H1 (cell line): ENCODE measurements around the gene NOS1AP. TPM values are rescaled to one million over a fixed set of nuclear protein-coding genes. Genes with fewer than 3 reads are reported as not detected.

Experiments used
- CTCF ChIA-PET: fragments of 300-600 bp; sonication (Branson Sonifier 250); formaldehyde crosslinking; loops from one replicate; lab custom pipeline; 2021; ENCODE audit not compliant: partially characterized antibody; lab: Charles Lee
- POLR2A ChIA-PET: fragments of 300-600 bp; sonication (Branson Sonifier 250); formaldehyde crosslinking; loops from one replicate; lab custom pipeline; 2021; ENCODE audit warnings: inconsistent platforms; ENCODE audit not compliant: partially characterized antibody; lab: Charles Lee
- DNase-seq, 2 experiments: peaks; one replicate each; pipeline versions ENCODE4 v3.0.0 to v3.0.0-alpha.2; 2010 to 2022; ENCODE audit warnings: low spot score in 2 of 2, low read depth in 1 of 2, mixed read lengths in 1 of 2
- FAIRE-seq: peaks from 2 replicates; lab custom pipeline; 2011; peaks lifted over from hg19 to GRCh38; lab: Jason Lieb, UNC
- H2AFZ ChIP-seq: 2 replicates; pipeline ENCODE4 v1.8.1; 2012; ENCODE audit warnings: low read length, inconsistent platforms
- H2AK5ac ChIP-seq: 2 replicates; pipeline ENCODE4 v1.6.1; 2013; ENCODE audit warnings: low read depth, low read length
- H2BK120ac ChIP-seq: replicated peaks from 2 replicates; pipeline ENCODE3; 2013; ENCODE audit warnings: low read depth, low read length, inconsistent platforms
- H2BK12ac ChIP-seq: 2 replicates; pipeline ENCODE4 v1.6.1; 2013; ENCODE audit warnings: low read depth, low read length
- H2BK15ac ChIP-seq: 2 replicates; pipeline ENCODE4 v1.6.1; 2013; ENCODE audit warnings: low read length
- H2BK20ac ChIP-seq: 2 replicates; pipeline ENCODE4 v1.6.1; 2013; ENCODE audit warnings: low read length
- H2BK5ac ChIP-seq: 2 replicates; pipeline ENCODE4 v1.6.1; 2013; ENCODE audit warnings: low read depth, low read length
- H3K14ac ChIP-seq: 2 replicates; pipeline ENCODE4 v1.6.1; 2013; ENCODE audit warnings: inconsistent platforms; ENCODE audit not compliant: insufficient read length
- H3K18ac ChIP-seq: 2 replicates; pipeline ENCODE4 v1.6.1; 2013; ENCODE audit warnings: low read length; ENCODE audit errors: extremely low read depth
- H3K23ac ChIP-seq: 2 replicates; pipeline ENCODE4 v1.6.1; 2013; ENCODE audit warnings: inconsistent platforms; ENCODE audit not compliant: insufficient read length
- H3K23me2 ChIP-seq: 2 replicates; pipeline ENCODE4 v1.6.1; 2013; ENCODE audit warnings: low read depth, low read length
- H3K27ac ChIP-seq: 2 replicates; pipeline ENCODE4 v1.6.1; 2011; ENCODE audit warnings: low read depth, low read length, inconsistent platforms
- H3K27me3 ChIP-seq, 4 experiments: replicated peaks in 1 of 4; 1 replicate in 1 of 4; 2 replicates in 3 of 4; pipeline versions ENCODE4 v1.6.1 to v1.8.1; 2011 to 2013; ENCODE audit warnings: low read length in 3 of 4, mild to moderate bottlenecking in 3 of 4, inconsistent platforms in 2 of 4, mixed read lengths in 2 of 4, moderate library complexity in 1 of 4; ENCODE audit not compliant: control insufficient read depth in 3 of 4, insufficient read depth in 3 of 4; ENCODE audit errors: extremely low read depth in 1 of 4
- H3K36me3 ChIP-seq, 4 experiments: 2 replicates each; pipeline versions ENCODE4 v1.6.1 to v1.8.1; 2011 to 2013; ENCODE audit warnings: mild to moderate bottlenecking in 4 of 4, low read length in 3 of 4, moderate library complexity in 2 of 4, control low read depth in 1 of 4, inconsistent platforms in 1 of 4; ENCODE audit not compliant: insufficient read depth in 4 of 4, control insufficient read depth in 2 of 4
- H3K4ac ChIP-seq: replicated peaks from 2 replicates; pipeline ENCODE3; 2013; ENCODE audit warnings: low read length, low read depth, mixed read lengths, inconsistent platforms; ENCODE audit not compliant: insufficient read length
- H3K4me1 ChIP-seq, 4 experiments: replicated peaks in 1 of 4; 1 replicate in 1 of 4; 2 replicates in 3 of 4; pipeline versions ENCODE4 v1.6.1 to v1.8.1; 2011 to 2013; ENCODE audit warnings: low read length in 3 of 4, inconsistent platforms in 2 of 4, mixed read lengths in 1 of 4; ENCODE audit not compliant: insufficient read depth in 4 of 4, control insufficient read depth in 3 of 4
- H3K4me2 ChIP-seq, 2 experiments: 2 replicates each; pipeline versions ENCODE4 v1.6.1 to v1.8.1; 2011 to 2013; ENCODE audit warnings: low read depth in 2 of 2, low read length in 2 of 2, control low read depth in 1 of 2, inconsistent platforms in 1 of 2, mild to moderate bottlenecking in 1 of 2; ENCODE audit not compliant: insufficient read depth in 1 of 2
- H3K4me3 ChIP-seq, 4 experiments: fragments of 200-600, 300-600 bp in 1 of 4; sonication (generic), shearing (Covaris generic), sonication (Bioruptor Twin) in 1 of 4; 2 replicates each; pipeline versions ENCODE4 v1.5.1 to v1.8.1; 2011 to 2016; ENCODE audit warnings: low read length in 4 of 4, low read depth in 3 of 4, control low read depth in 2 of 4, inconsistent platforms in 2 of 4, mild to moderate bottlenecking in 2 of 4, mixed read lengths in 1 of 4, moderate library complexity in 1 of 4; ENCODE audit not compliant: insufficient read depth in 2 of 4; ENCODE audit errors: extremely low read depth in 1 of 4
- H3K56ac ChIP-seq: replicated peaks from 2 replicates; pipeline ENCODE3; 2013; ENCODE audit warnings: low read depth, mild to moderate bottlenecking, mixed read lengths, low read length, inconsistent platforms; ENCODE audit not compliant: insufficient read length
- H3K79me1 ChIP-seq: 2 replicates; pipeline ENCODE4 v1.6.1; 2013; ENCODE audit warnings: low read depth, low read length, control low read depth
- H3K79me2 ChIP-seq, 2 experiments: 2 replicates each; pipeline versions ENCODE4 v1.6.1 to v1.8.1; 2012 to 2013; ENCODE audit warnings: low read length in 2 of 2, mild to moderate bottlenecking in 2 of 2, inconsistent platforms in 1 of 2; ENCODE audit not compliant: insufficient read depth in 2 of 2, control insufficient read depth in 1 of 2
- H3K9ac ChIP-seq, 4 experiments: replicated peaks in 1 of 4; 1 replicate in 1 of 4; 2 replicates in 3 of 4; pipeline versions ENCODE4 v1.6.1 to v1.8.1; 2011 to 2013; ENCODE audit warnings: low read depth in 3 of 4, low read length in 3 of 4, control low read depth in 2 of 4, mild to moderate bottlenecking in 2 of 4, moderate library complexity in 2 of 4, inconsistent platforms in 1 of 4; ENCODE audit errors: extremely low read depth in 1 of 4
- H3K9me3 ChIP-seq, 2 experiments: 2 replicates each; pipeline versions ENCODE4 v1.6.1 to v1.8.1; 2012 to 2013; ENCODE audit warnings: mild to moderate bottlenecking in 2 of 2, moderate library complexity in 2 of 2, control low read depth in 1 of 2, inconsistent platforms in 1 of 2, low read depth in 1 of 2, low read length in 1 of 2, mixed read lengths in 1 of 2; ENCODE audit not compliant: insufficient read depth in 2 of 2
- H4K20me1 ChIP-seq, 2 experiments: replicated peaks in 1 of 2; 2 replicates each; pipeline versions ENCODE3 to v1.8.1; 2011 to 2013; ENCODE audit warnings: inconsistent platforms in 2 of 2, low read length in 2 of 2, mild to moderate bottlenecking in 1 of 2; ENCODE audit not compliant: insufficient read depth in 2 of 2, control insufficient read depth in 1 of 2
- H4K5ac ChIP-seq: 2 replicates; pipeline ENCODE4 v1.6.1; 2013; ENCODE audit warnings: low read length, low read depth, mixed read lengths, inconsistent platforms; ENCODE audit not compliant: insufficient read length
- H4K8ac ChIP-seq: 2 replicates; pipeline ENCODE4 v1.8.0; 2013; ENCODE audit warnings: mild to moderate bottlenecking, moderate library complexity, low read length, inconsistent platforms; ENCODE audit not compliant: insufficient read depth; ENCODE audit errors: extremely low read depth
- H4K91ac ChIP-seq: replicated peaks from 2 replicates; pipeline ENCODE3; 2013; ENCODE audit warnings: low read length, mixed read lengths, inconsistent platforms; ENCODE audit not compliant: insufficient read length
- BACH1 ChIP-seq: IDR thresholded peaks from 2 replicates; pipeline ENCODE4 v1.6.1; 2012; ENCODE audit warnings: low read length, improper control_type of control experiment
- CREB1 ChIP-seq: IDR thresholded peaks from 2 replicates; pipeline ENCODE4 v1.6.1; 2012; ENCODE audit warnings: inconsistent platforms
- EP300 ChIP-seq, 2 experiments: IDR thresholded peaks; 1 replicate in 1 of 2; 2 replicates in 1 of 2; pipeline ENCODE4 v1.6.1; 2011 to 2012; ENCODE audit warnings: low read depth in 2 of 2, low read length in 2 of 2, mild to moderate bottlenecking in 2 of 2, borderline replicate concordance in 1 of 2, inconsistent platforms in 1 of 2, moderate library complexity in 1 of 2
- SIRT6 ChIP-seq: IDR thresholded peaks from one replicate; pipeline ENCODE4 v1.7.1; 2012; ENCODE audit warnings: low read length, inconsistent platforms
- TEAD4 ChIP-seq: IDR thresholded peaks from 2 replicates; pipeline ENCODE4 v1.6.1; 2012; ENCODE audit warnings: low read depth, low read length, inconsistent platforms, mixed read lengths
- YY1 ChIP-seq: IDR thresholded peaks from 2 replicates; pipeline ENCODE4 v1.6.1; 2011; ENCODE audit warnings: low read depth, mild to moderate bottlenecking, low read length
- WGBS, 2 experiments: shearing (Covaris generic) in 1 of 2; methylation state at CpG; one replicate each; pipeline versions ENCODE4 v1.1.6 to v1.1.7; 2013 to 2015; ENCODE audit warnings: low lambda C conversion rate in 2 of 2, mixed read lengths in 2 of 2, inconsistent platforms in 1 of 2, low coverage in 1 of 2, missing lambda C conversion rate in 1 of 2; ENCODE audit not compliant: insufficient replicate concordance in 2 of 2, insufficient coverage in 1 of 2, insufficient read length in 1 of 2; ENCODE audit errors: extremely low coverage in 1 of 2, missing lambda C conversion rate in 1 of 2; 5-methylcytosine and 5-hydroxymethylcytosine counted together
- polyA plus RNA-seq, 7 experiments: library from polyadenylated mRNA; depleted of rRNA in 3 of 7; stranded (reverse) in 5 of 7; unstranded in 2 of 7; fragments of >200 nt in 5 of 7; fragments of 200-250 nt in 2 of 7; gene quantifications; 1 replicate in 5 of 7; 2 replicates in 1 of 7; 4 replicates in 1 of 7; pipeline versions ENCODE4 v1.2.1 to v1.2.3, GENCODE V29; 2011 to 2013; ENCODE audit warnings: missing spikeins in 2 of 7, mixed read lengths in 2 of 7
- total RNA-seq: library from RNA; stranded (reverse); fragmentation: NEBNext Ultra II Directional; extraction: Animal tissue kit (Norgen Biotek cat#: 25700); gene quantifications from 2 replicates; pipeline ENCODE4 v1.2.1, GENCODE V29; 2021

NOS1AP gene
- total and polyA plus RNA-seq, 2 of the 8 experiments (the other 6 are each of a cell fraction or from before 2014, with no cell fraction given), result 2.4 to 12.1 TPM

- Histone ChIP-seq H2BK120ac (no peak overlapping the region), H3K27ac (no peak overlapping the region), H2AK5ac (no peak overlapping the region), H3K9ac (no peak overlapping the region), H2BK12ac (no peak overlapping the region), H3K79me2 (peaks cover 0 to 93% of the 10 kb centered on the region in 2 experiments; a peak in 3 of 4 replicates), H3K9me3 (peaks cover 5% of the 10 kb centered on the region in 2 experiments; a peak in 1 of 4 replicates), H3K56ac (no peak overlapping the region), H3K36me3 (peaks cover 0 to 12% (median 0%) of the 10 kb centered on the region in 4 experiments; a peak in 2 of 8 replicates), H3K4me2 (no peak overlapping the region), H3K4ac (no peak overlapping the region), H2BK15ac (no peak overlapping the region), H4K5ac (no peak overlapping the region), H3K4me1 (peaks cover 0 to 21% (median 7%) of the 10 kb centered on the region in 4 experiments; a peak in 5 of 7 replicates), H2BK20ac (no peak overlapping the region), H4K8ac (no peak overlapping the region), H3K23me2 (no peaks in the 10 kb centered on the region), H2BK5ac (no peak overlapping the region), H3K4me3 (no peak overlapping the region), H3K14ac (no peak overlapping the region), H3K27me3 (no peaks in the 10 kb centered on the region), H2AFZ (no peak overlapping the region), H4K20me1 (peaks cover 1 to 6% of the 10 kb centered on the region in 2 experiments), H4K91ac (no peak overlapping the region), H3K23ac (no peak overlapping the region), H3K79me1 (peaks cover 4% of the 10 kb centered on the region), H3K18ac (no peak overlapping the region)
- DNase-seq (no peak), FAIRE-seq (no peak)
- ChIA-PET CTCF (no interaction called here), POLR2A (interaction anchor here (1.2 kb wide), 1 partner anchor 8 kb away, joined by 4 read pairs; no protein-coding TSS in a partner anchor)
- TF ChIP-seq YY1 (no peak), BACH1 (no peak), TEAD4 (no peak), SIRT6 (no peak), EP300 (IDR thresholded peaks at IDR 0.05; ENCODE audit: borderline replicate concordance in 1 of 2, low read depth in 2 of 2, low read length in 2 of 2) (no peak), CREB1 (no peak)
- WGBS, 2 experiments, result 88% methylated on average over 1 of the region's 1 CpG; no CpG with 5 or more reads in 1 of the 2 experiments
Observed at GRCh38 chr1:162079030-162079429, 9.5 kb downstream of the NOS1AP start.
